Measurements from ENCODE around the gene NCEH1.

The NCEH1 gene

DNA sequence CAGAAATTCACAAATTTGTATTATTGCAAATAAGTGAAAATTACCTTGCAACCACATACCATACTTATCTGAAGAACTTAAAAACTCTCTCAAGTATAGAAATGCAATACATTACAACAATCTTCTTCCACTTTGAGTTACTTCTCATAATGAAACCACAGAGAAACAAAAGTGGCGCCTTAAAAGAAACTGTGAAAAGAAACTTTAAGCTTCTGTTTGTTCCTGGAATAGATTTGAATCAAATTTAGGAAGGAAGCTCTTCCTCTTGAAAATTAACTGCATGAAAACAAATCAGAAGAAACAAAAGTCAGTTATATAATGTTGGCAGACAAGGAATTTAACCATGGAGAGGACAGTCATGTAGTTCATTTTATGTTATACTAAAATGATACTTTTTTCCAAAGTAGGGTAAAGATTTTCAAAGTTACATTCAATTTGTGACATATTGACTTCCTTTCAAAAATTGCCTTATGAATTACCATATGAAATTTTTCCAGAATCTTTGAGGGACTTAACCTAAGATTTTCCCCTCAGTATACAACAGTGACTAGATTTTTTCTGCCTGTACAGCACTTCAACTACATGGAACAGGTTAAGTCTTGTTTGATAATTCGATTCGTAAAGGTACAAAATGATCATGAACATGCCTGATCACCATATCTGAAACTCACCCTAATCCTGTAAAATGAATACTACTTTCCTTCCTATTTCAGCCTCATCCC lies 130.0 kb downstream of the NCEH1 start:
- TF ChIP-seq, protein P1, sequence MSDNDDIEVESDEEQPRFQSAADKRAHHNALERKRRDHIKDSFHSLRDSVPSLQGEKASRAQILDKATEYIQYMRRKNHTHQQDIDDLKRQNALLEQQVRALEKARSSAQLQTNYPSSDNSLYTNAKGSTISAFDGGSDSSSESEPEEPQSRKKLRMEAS (IDR thresholded peaks at IDR 0.05; ENCODE audit: low read depth, low read length), result no peak
- TF ChIP-seq MYC (IDR thresholded peaks at IDR 0.05; ENCODE audit: low read depth, low read length) (no peak), POLR2A (IDR thresholded peaks at IDR 0.05; ENCODE audit: extremely low read depth, insufficient read length) (no peak)
- TF ChIP-seq, protein P2, sequence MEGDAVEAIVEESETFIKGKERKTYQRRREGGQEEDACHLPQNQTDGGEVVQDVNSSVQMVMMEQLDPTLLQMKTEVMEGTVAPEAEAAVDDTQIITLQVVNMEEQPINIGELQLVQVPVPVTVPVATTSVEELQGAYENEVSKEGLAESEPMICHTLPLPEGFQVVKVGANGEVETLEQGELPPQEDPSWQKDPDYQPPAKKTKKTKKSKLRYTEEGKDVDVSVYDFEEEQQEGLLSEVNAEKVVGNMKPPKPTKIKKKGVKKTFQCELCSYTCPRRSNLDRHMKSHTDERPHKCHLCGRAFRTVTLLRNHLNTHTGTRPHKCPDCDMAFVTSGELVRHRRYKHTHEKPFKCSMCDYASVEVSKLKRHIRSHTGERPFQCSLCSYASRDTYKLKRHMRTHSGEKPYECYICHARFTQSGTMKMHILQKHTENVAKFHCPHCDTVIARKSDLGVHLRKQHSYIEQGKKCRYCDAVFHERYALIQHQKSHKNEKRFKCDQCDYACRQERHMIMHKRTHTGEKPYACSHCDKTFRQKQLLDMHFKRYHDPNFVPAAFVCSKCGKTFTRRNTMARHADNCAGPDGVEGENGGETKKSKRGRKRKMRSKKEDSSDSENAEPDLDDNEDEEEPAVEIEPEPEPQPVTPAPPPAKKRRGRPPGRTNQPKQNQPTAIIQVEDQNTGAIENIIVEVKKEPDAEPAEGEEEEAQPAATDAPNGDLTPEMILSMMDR (IDR thresholded peaks at IDR 0.05; ENCODE audit: low read depth, low read length), result no peak
- H3K4me3 ChIP-seq (ENCODE audit: low read depth, low read length), result no peak overlapping the region
- no peak for DNase-seq (ENCODE audit: low read depth)
